ENCODE results near the gene EPB41L2. TPM values are rescaled to one million over a fixed set of nuclear protein-coding genes. Genes with fewer than 3 reads are reported as not detected.

Gene EPB41L2
- total and polyA plus RNA-seq, 2 donors from 2014 or later, result 19.6 to 111 TPM

GRCh38 chr6:130955755-130956154 lies 107.3 kb downstream of the EPB41L2 start:
- H3K4me1 ChIP-seq (ENCODE audit: control insufficient read depth in 2 of 3, insufficient read depth in 2 of 3, low read depth in 1 of 3, low read length in 3 of 3), result no peaks in the 10 kb centered on the region
- H3K9me3 ChIP-seq (ENCODE audit: control insufficient read depth in 2 of 3, insufficient read depth in 1 of 3, low read length in 3 of 3), result no peaks in the 10 kb centered on the region
- peaks cover 0 to 4% (median 0%) of the 10 kb centered on the region in 3 donors for H3K36me3 ChIP-seq (ENCODE audit: control insufficient read depth in 2 of 3, insufficient read depth in 3 of 3, low read length in 3 of 3)
- H3K27ac ChIP-seq (ENCODE audit: low read depth in 2 of 2, low read length in 2 of 2), result no peak overlapping the region
- DNase-seq, result no peak
- H3K9ac ChIP-seq (ENCODE audit: low read length in 3 of 3), result no peak overlapping the region
- H3K27me3 ChIP-seq (ENCODE audit: control insufficient read depth, insufficient read depth, low read length), result no peaks in the 10 kb centered on the region
- intact Hi-C loops (cut with DNase I), result no loop called here
- TF ChIP-seq, protein P1, sequence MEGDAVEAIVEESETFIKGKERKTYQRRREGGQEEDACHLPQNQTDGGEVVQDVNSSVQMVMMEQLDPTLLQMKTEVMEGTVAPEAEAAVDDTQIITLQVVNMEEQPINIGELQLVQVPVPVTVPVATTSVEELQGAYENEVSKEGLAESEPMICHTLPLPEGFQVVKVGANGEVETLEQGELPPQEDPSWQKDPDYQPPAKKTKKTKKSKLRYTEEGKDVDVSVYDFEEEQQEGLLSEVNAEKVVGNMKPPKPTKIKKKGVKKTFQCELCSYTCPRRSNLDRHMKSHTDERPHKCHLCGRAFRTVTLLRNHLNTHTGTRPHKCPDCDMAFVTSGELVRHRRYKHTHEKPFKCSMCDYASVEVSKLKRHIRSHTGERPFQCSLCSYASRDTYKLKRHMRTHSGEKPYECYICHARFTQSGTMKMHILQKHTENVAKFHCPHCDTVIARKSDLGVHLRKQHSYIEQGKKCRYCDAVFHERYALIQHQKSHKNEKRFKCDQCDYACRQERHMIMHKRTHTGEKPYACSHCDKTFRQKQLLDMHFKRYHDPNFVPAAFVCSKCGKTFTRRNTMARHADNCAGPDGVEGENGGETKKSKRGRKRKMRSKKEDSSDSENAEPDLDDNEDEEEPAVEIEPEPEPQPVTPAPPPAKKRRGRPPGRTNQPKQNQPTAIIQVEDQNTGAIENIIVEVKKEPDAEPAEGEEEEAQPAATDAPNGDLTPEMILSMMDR (IDR thresholded peaks at IDR 0.05; ENCODE audit: borderline replicate concordance, extremely low read depth, insufficient read depth), result no peak
- H3K4me3 ChIP-seq (ENCODE audit: low read length in 3 of 3), result no peak overlapping the region
- FAIRE-seq, result no peak

GRCh38 chr6:130949553-130949952 lies 113.5 kb downstream of the EPB41L2 start:
- H3K9me3 ChIP-seq (ENCODE audit: control insufficient read depth in 2 of 3, insufficient read depth in 1 of 3, low read length in 3 of 3), result no peaks in the 10 kb centered on the region
- H3K9ac ChIP-seq (ENCODE audit: low read length in 3 of 3), result no peak overlapping the region
- no peaks in the 10 kb centered on the region for H3K27me3 ChIP-seq (ENCODE audit: control insufficient read depth, insufficient read depth, low read length)
- DNase-seq (no peak), FAIRE-seq (no peak)
- peaks cover 0 to 3% (median 0%) of the 10 kb centered on the region in 3 donors for H3K36me3 ChIP-seq (ENCODE audit: control insufficient read depth in 2 of 3, insufficient read depth in 3 of 3, low read length in 3 of 3)
- no peak overlapping the region for H3K27ac ChIP-seq (ENCODE audit: low read depth in 2 of 2, low read length in 2 of 2)
- H3K4me3 ChIP-seq (ENCODE audit: low read length in 3 of 3), result no peak overlapping the region
- intact Hi-C loops (cut with DNase I), result no loop called here
- TF ChIP-seq, protein P1 (IDR thresholded peaks at IDR 0.05; ENCODE audit: borderline replicate concordance, extremely low read depth, insufficient read depth), result no peak
- H3K4me1 ChIP-seq (ENCODE audit: control insufficient read depth in 2 of 3, insufficient read depth in 2 of 3, low read depth in 1 of 3, low read length in 3 of 3), result no peaks in the 10 kb centered on the region

DNA sequence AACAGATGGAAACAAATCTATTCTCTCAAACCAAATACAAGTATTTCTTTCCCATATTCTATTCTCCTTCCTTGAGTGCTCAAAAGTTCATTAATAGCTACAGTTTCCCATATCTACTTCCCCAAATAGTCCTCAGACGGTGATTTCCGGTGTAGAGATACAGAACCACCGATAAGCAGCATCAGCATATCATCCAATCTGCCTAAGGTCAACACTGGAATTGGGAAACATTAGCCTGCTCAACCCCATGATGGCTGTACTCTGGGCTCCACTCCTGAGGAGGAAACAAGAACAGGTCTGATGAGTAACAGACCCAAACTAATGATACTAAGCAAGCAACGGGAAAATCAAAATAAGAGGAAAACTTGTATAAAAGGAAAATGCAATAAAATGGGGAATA lies 115.6 kb downstream of the EPB41L2 start:
- FAIRE-seq, result no peak
- intact Hi-C loops (cut with DNase I), result no loop called here
- Histone ChIP-seq H3K36me3 (ENCODE audit: control insufficient read depth in 2 of 3, insufficient read depth in 3 of 3, low read length in 3 of 3) (no peaks in the 10 kb centered on the region), H3K27me3 (ENCODE audit: control insufficient read depth, insufficient read depth, low read length) (no peaks in the 10 kb centered on the region), H3K4me1 (ENCODE audit: control insufficient read depth in 2 of 3, insufficient read depth in 2 of 3, low read depth in 1 of 3, low read length in 3 of 3) (no peaks in the 10 kb centered on the region), H3K4me3 (ENCODE audit: low read length in 3 of 3) (no peak overlapping the region), H3K27ac (ENCODE audit: low read depth in 2 of 2, low read length in 2 of 2) (no peak overlapping the region), H3K9me3 (ENCODE audit: control insufficient read depth in 2 of 3, insufficient read depth in 1 of 3, low read length in 3 of 3) (no peaks in the 10 kb centered on the region), H3K9ac (ENCODE audit: low read length in 3 of 3) (no peak overlapping the region)
- TF ChIP-seq, protein P1 (IDR thresholded peaks at IDR 0.05; ENCODE audit: borderline replicate concordance, extremely low read depth, insufficient read depth), result no peak
- DNase-seq, result no peak

DNA sequence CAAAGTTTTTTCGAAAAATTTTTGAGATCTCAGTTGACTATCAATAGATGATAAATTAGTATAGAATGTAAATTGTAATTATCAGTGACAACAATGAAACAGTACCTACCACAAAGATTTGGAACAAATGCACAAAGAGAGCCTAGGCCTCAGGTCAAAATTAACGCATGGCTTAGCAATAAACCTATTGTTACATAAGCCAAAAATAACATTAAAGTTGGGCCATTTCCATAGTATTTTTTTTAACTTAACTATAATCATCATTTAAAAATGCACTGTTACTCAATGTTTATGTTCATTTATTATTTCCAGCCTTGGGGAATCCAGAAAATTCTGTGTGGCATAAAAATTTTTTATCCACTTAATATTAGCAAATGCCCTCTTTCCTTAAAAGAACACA lies 117.0 kb downstream of the EPB41L2 start:
- intact Hi-C loops (cut with DNase I), result no loop called here
- DNase-seq (no peak), FAIRE-seq (no peak)
- H3K9me3 ChIP-seq (ENCODE audit: control insufficient read depth in 2 of 3, insufficient read depth in 1 of 3, low read length in 3 of 3), result no peaks in the 10 kb centered on the region
- H3K4me3 ChIP-seq (ENCODE audit: low read length in 3 of 3), result no peak overlapping the region
- TF ChIP-seq, protein P1 (IDR thresholded peaks at IDR 0.05; ENCODE audit: borderline replicate concordance, extremely low read depth, insufficient read depth), result no peak
- no peaks in the 10 kb centered on the region for H3K4me1 ChIP-seq (ENCODE audit: control insufficient read depth in 2 of 3, insufficient read depth in 2 of 3, low read depth in 1 of 3, low read length in 3 of 3)
- H3K36me3 ChIP-seq (ENCODE audit: control insufficient read depth in 2 of 3, insufficient read depth in 3 of 3, low read length in 3 of 3), result no peaks in the 10 kb centered on the region
- no peaks in the 10 kb centered on the region for H3K27me3 ChIP-seq (ENCODE audit: control insufficient read depth, insufficient read depth, low read length)
- no peak overlapping the region for H3K27ac ChIP-seq (ENCODE audit: low read depth in 2 of 2, low read length in 2 of 2)
- H3K9ac ChIP-seq (ENCODE audit: low read length in 3 of 3), result no peak overlapping the region

All from kidney (tissue), 14 donors.